ENCODE results near the gene NUP98. TPM values are rescaled to one million over a fixed set of nuclear protein-coding genes. Genes with fewer than 3 reads are reported as not detected.

The NUP98 gene
- total RNA-seq, 1 donor from 2014 or later: 80.5 TPM

DNA sequence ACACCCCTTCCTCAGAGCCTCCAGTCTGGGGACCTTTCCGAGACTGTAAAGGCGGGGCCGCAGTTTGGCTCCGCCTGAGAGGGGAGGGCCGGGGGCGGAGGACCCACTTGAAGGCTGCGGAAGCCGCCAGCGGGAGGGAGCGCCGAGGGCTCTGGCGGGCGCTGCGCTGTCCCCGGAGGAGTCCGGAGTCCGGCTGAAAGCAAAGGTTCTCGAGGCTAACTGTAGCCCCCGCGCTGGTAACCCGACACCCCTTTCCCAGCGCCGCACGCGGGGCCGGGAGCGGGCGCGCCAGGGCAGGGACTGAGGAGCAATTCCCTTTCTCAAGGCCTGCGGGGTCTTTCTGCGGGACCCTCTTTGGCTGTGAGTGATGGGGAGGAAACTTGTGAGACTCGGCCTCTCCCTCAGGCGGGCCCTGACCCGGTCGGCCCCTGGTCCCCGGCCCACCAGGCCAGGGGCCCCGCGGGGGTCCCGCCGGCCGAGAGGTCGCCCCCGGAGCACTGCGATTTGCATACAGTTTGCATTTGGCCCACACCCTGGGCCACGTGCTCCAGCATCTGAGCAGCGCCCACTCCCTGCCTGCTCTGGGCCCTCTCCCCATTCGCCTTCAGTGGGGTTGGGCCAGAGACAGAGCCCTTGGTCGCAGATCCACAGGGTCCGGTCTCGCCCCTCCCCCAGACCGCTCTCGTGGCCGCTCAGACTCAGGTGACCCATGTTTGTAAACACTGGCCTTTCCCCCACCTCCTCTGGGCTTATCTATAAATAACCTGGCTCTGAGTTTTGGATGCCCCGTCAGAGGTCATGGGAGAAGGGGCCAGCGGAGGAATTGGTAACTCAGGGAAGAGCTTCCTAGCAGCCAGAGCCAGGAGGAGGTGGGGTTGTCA lies 155.0 kb downstream of the NUP98 start:
- peak; percentile 94 for ATAC-seq
- Histone ChIP-seq H3K4me1 (peaks cover 10% of the 10 kb centered on the region), H3K36me3 (no peaks in the 10 kb centered on the region), H3K4me3 (peak overlapping the region; percentile 67), H3K9me3 (no peaks in the 10 kb centered on the region), H3K27me3 (no peaks in the 10 kb centered on the region), H3K27ac (peak overlapping the region; percentile 42)
- peak; percentile 92 for DNase-seq
- no peak for TF ChIP-seq CTCF (IDR thresholded peaks at IDR 0.05)
- intact Hi-C loops (cut with DNase I): no loop called here

GRCh38 chr11:3641701-3642070 lies 155.7 kb downstream of the NUP98 start, which contains the start of gene ART5:
Gene ART5, minus strand, starts transcription at chr11:3641992. Its CDS starts 130 bp downstream, at chr11:3641862.
- no peaks in the 10 kb centered on the region for H3K9me3 ChIP-seq
- no peaks in the 10 kb centered on the region for H3K27me3 ChIP-seq
- H3K27ac ChIP-seq: peak within 1 kb of the TSS; percentile 42
- ATAC-seq: no peak
- no peak for DNase-seq
- intact Hi-C loops (cut with DNase I): no loop called here
- no peaks in the 10 kb centered on the region for H3K36me3 ChIP-seq
- H3K4me3 ChIP-seq: peak within 1 kb of the TSS; percentile 67
- TF ChIP-seq CTCF (IDR thresholded peaks at IDR 0.05): no peak
- peaks cover 10% of the 10 kb centered on the region for H3K4me1 ChIP-seq

DNA sequence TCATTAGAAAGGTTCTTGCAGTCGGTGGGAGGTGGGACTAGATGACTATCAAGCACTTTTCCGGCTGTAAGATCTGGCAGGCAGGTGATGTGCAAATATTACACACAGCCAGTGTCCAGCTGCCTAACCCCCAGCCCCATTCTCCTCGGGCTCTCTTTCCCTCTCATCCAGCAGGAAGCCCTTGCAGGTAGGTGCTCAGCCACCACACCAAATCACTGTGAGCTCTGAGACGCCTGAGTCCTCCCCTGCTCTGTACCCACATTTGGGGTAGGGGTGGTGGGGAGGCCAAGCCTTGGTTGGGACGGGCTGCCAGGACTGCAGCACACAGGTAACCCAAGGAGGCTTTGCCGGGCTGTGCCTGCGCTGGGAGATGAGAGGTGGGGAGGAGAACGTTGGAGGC lies 156.2 kb downstream of the NUP98 start:
- no peak for ATAC-seq
- TF ChIP-seq CTCF (IDR thresholded peaks at IDR 0.05): no peak
- Histone ChIP-seq H3K27ac (no peak overlapping the region), H3K4me1 (peaks cover 10% of the 10 kb centered on the region), H3K27me3 (no peaks in the 10 kb centered on the region), H3K4me3 (no peak overlapping the region), H3K9me3 (no peaks in the 10 kb centered on the region), H3K36me3 (no peaks in the 10 kb centered on the region)
- DNase-seq: no peak
- intact Hi-C loops (cut with DNase I): no loop called here

- Histone ChIP-seq H3K9me3 (no peaks in the 10 kb centered on the region), H3K36me3 (no peaks in the 10 kb centered on the region), H3K4me3 (no peak overlapping the region), H3K4me1 (peaks cover 10% of the 10 kb centered on the region), H3K27me3 (no peaks in the 10 kb centered on the region), H3K27ac (no peak overlapping the region)
- no peak for TF ChIP-seq CTCF (IDR thresholded peaks at IDR 0.05)
- DNase-seq (no peak), ATAC-seq (no peak)
- intact Hi-C loops (cut with DNase I): no loop called here
These were observed 157.5 kb downstream of the NUP98 start for GRCh38 chr11:3639841-3640240.

GRCh38 chr11:3638513-3638912 lies 158.8 kb downstream of the NUP98 start:
- no peaks in the 10 kb centered on the region for H3K9me3 ChIP-seq
- peaks cover 10% of the 10 kb centered on the region for H3K4me1 ChIP-seq
- no peak for DNase-seq
- intact Hi-C loops (cut with DNase I): no loop called here
- no peak for TF ChIP-seq CTCF (IDR thresholded peaks at IDR 0.05)
- H3K27ac ChIP-seq: no peak overlapping the region
- H3K4me3 ChIP-seq: no peak overlapping the region
- ATAC-seq: no peak
- H3K36me3 ChIP-seq: no peaks in the 10 kb centered on the region
- H3K27me3 ChIP-seq: no peaks in the 10 kb centered on the region
